ENCODE results near the gene NEGR1. TPM values are rescaled to one million over a fixed set of nuclear protein-coding genes. Genes with fewer than 3 reads are reported as not detected.

NEGR1 gene
- total and polyA plus RNA-seq, 2 donors (not counting 3 experiments of a cell fraction or from before 2014, with no cell fraction given) = 6.8 to 21.8 TPM

GRCh38 chr1:72230746-72231145, 51.6 kb downstream of the NEGR1 start:
- Histone ChIP-seq H3K27ac (ENCODE audit: insufficient read depth, low read depth, low read length) (no peak overlapping the region), H3K36me3 (ENCODE audit: control insufficient read depth in 2 of 2, extremely low read depth in 1 of 2, insufficient read depth in 2 of 2, low read length in 2 of 2) (no peaks in the 10 kb centered on the region), H2AFZ (ENCODE audit: low read depth, low read length) (no peak overlapping the region), H3K79me2 (ENCODE audit: control insufficient read depth, insufficient read depth, low read length) (peaks cover 9% of the 10 kb centered on the region), H4K20me1 (replicated peaks; ENCODE audit: control insufficient read depth, extremely low read depth, insufficient read depth, low read length) (no peaks in the 10 kb centered on the region), H3K9me3 (replicated peaks; ENCODE audit: control insufficient read depth, insufficient read depth, low read length) (no peaks in the 10 kb centered on the region), H3K4me3 (replicated peaks in 1 of 3; ENCODE audit: insufficient read depth in 1 of 3, low read depth in 1 of 3, low read length in 3 of 3) (no peak overlapping the region), H3K4me2 (ENCODE audit: insufficient read depth, low read length) (peak overlapping the region; percentile 28), H3K27me3 (ENCODE audit: control insufficient read depth in 2 of 2, insufficient read depth in 2 of 2, low read length in 2 of 2) (no peaks in the 10 kb centered on the region), H3K4me1 (ENCODE audit: control insufficient read depth, extremely low read depth, insufficient read depth, low read length) (peaks cover 10% of the 10 kb centered on the region), H3K9me1 (replicated peaks; ENCODE audit: control insufficient read depth, extremely low read depth, insufficient read depth, low read length) (no peaks in the 10 kb centered on the region), H3K9ac (replicated peaks; ENCODE audit: extremely low read depth, insufficient read depth, low read length) (no peak overlapping the region)
- ChIA-PET CTCF (interaction anchor here (0.7 to 1.2 kb wide), 4 partner anchors 13 to 50 kb away, joined by 3 read pairs; no protein-coding TSS in a partner anchor), POLR2A (no interaction called here)
- BruUV-seq (replicated peaks) = no TSS peak
- dilution Hi-C loops (cut with MboI; ENCODE audit: extremely low pct_ligation_motif_present, low sequenced_read_pairs) (no loop called here), intact Hi-C loops (cut with micrococcal nuclease) (loop anchor here (2.0 kb wide), 1 partner anchor 52 kb away; the partner anchor contains the start of gene NEGR1)
- FAIRE-seq (no peak), DNase-seq (ENCODE audit: low read depth, low spot score) (peak; percentile 67)
- TF ChIP-seq CTCF (IDR thresholded peaks at IDR 0.05; ENCODE audit: extremely low read depth in 1 of 2, insufficient read depth in 1 of 2, low read depth in 1 of 2, low read length in 2 of 2) (no peak), FOS (IDR thresholded peaks at IDR 0.05; ENCODE audit: borderline replicate concordance, insufficient read depth, low read length) (peak; percentile 75)

GRCh38 chr1:72229893-72230292, 52.4 kb downstream of the NEGR1 start:
- no peak for TF ChIP-seq MAX (IDR thresholded peaks at IDR 0.05; ENCODE audit: insufficient read depth, insufficient read length)
- no peak for TF ChIP-seq MYC (IDR thresholded peaks at IDR 0.05; ENCODE audit: low read depth, low read length)
- no peak for TF ChIP-seq CTCF (IDR thresholded peaks at IDR 0.05; ENCODE audit: extremely low read depth in 1 of 2, insufficient read depth in 1 of 2, low read depth in 1 of 2, low read length in 2 of 2)
- TF ChIP-seq GATA2 (IDR thresholded peaks at IDR 0.05; ENCODE audit: insufficient read depth, insufficient read length, low read depth, low read length) = no peak
- no peak for TF ChIP-seq POLR2AphosphoS5 (IDR thresholded peaks at IDR 0.05; ENCODE audit: insufficient read depth, low read depth, low read length)
- TF ChIP-seq POLR2A (IDR thresholded peaks at IDR 0.05; ENCODE audit: low read depth, low read length) = no peak
- TF ChIP-seq EZH2 (IDR thresholded peaks at IDR 0.05; ENCODE audit: borderline replicate concordance, low read depth, low read length, severe bottlenecking) = no peak
- TF ChIP-seq FOS (IDR thresholded peaks at IDR 0.05; ENCODE audit: borderline replicate concordance, insufficient read depth, low read length) = no peak
- no peak for TF ChIP-seq JUN (IDR thresholded peaks at IDR 0.05; ENCODE audit: borderline replicate concordance, insufficient read depth, insufficient read length, low read depth)
- H3K27ac ChIP-seq (ENCODE audit: insufficient read depth, low read depth, low read length) = no peak overlapping the region
- no peak overlapping the region for H3K4me2 ChIP-seq (ENCODE audit: insufficient read depth, low read length)
- H2AFZ ChIP-seq (ENCODE audit: low read depth, low read length) = no peak overlapping the region
- POLR2A ChIA-PET = no interaction called here
- H3K9me1 ChIP-seq (replicated peaks; ENCODE audit: control insufficient read depth, extremely low read depth, insufficient read depth, low read length) = no peaks in the 10 kb centered on the region
- no TSS peak for BruUV-seq (replicated peaks)
- no peak overlapping the region for H3K4me3 ChIP-seq (replicated peaks in 1 of 3; ENCODE audit: insufficient read depth in 1 of 3, low read depth in 1 of 3, low read length in 3 of 3)
- H3K27me3 ChIP-seq (ENCODE audit: control insufficient read depth in 2 of 2, insufficient read depth in 2 of 2, low read length in 2 of 2) = no peaks in the 10 kb centered on the region
- H3K9me3 ChIP-seq (replicated peaks; ENCODE audit: control insufficient read depth, insufficient read depth, low read length) = no peaks in the 10 kb centered on the region
- peaks cover 6% of the 10 kb centered on the region for H3K79me2 ChIP-seq (ENCODE audit: control insufficient read depth, insufficient read depth, low read length)
- H3K4me1 ChIP-seq (ENCODE audit: control insufficient read depth, extremely low read depth, insufficient read depth, low read length) = peaks cover 10% of the 10 kb centered on the region
- H4K20me1 ChIP-seq (replicated peaks; ENCODE audit: control insufficient read depth, extremely low read depth, insufficient read depth, low read length) = no peaks in the 10 kb centered on the region
- FAIRE-seq (no peak), DNase-seq (ENCODE audit: low read depth, low spot score) (no peak)
- CTCF ChIA-PET = interaction anchor here (0.7 to 1.2 kb wide), 3 partner anchors 16 to 51 kb away, joined by 3 read pairs; no protein-coding TSS in a partner anchor
- intact Hi-C loops (cut with micrococcal nuclease) (loop anchor here (2.0 kb wide), 1 partner anchor 53 kb away; the partner anchor contains the start of gene NEGR1), dilution Hi-C loops (cut with MboI; ENCODE audit: extremely low pct_ligation_motif_present, low sequenced_read_pairs) (no loop called here)
- no peak overlapping the region for H3K9ac ChIP-seq (replicated peaks; ENCODE audit: extremely low read depth, insufficient read depth, low read length)
- no peaks in the 10 kb centered on the region for H3K36me3 ChIP-seq (ENCODE audit: control insufficient read depth in 2 of 2, extremely low read depth in 1 of 2, insufficient read depth in 2 of 2, low read length in 2 of 2)
